HEK293 (cell line): Measurements from ENCODE around the gene EPO.

Source experiments
- GLIS2 ChIP-seq: fragments of 450-650 bp; formaldehyde crosslinking; IDR thresholded peaks from 2 replicates; pipeline ENCODE4 v1.5.1; 2016; ENCODE audit warnings: missing biosample characterization, missing genetic modification characterization
- SCRT2 ChIP-seq: fragments of 450-650 bp; formaldehyde crosslinking; IDR thresholded peaks from 2 replicates; pipeline ENCODE4 v1.5.1; 2016; ENCODE audit warnings: missing biosample characterization, missing genetic modification characterization
- TRIM28 ChIP-seq: IDR thresholded peaks from 2 replicates; pipeline ENCODE4 v1.6.1; 2011; ENCODE audit warnings: low read length, control low read depth, borderline replicate concordance
- ZBTB17 ChIP-seq: fragments of 450-650 bp; formaldehyde crosslinking; IDR thresholded peaks from 2 replicates; pipeline ENCODE4 v1.5.1; 2016; ENCODE audit warnings: missing biosample characterization, missing genetic modification characterization
- ZNF112 ChIP-seq: fragments of 450-650 bp; formaldehyde crosslinking; IDR thresholded peaks from 2 replicates; pipeline ENCODE4 v1.5.0; 2017; ENCODE audit warnings: missing biosample characterization, missing genetic modification characterization
- ZNF121 ChIP-seq: fragments of 450-650 bp; formaldehyde crosslinking; IDR thresholded peaks from 2 replicates; pipeline ENCODE4 v1.5.1; 2016; ENCODE audit warnings: missing biosample characterization, missing genetic modification characterization
- ZNF138 ChIP-seq: fragments of 450-650 bp; formaldehyde crosslinking; IDR thresholded peaks from 2 replicates; pipeline ENCODE4 v1.5.1; 2016; ENCODE audit warnings: missing biosample characterization, missing genetic modification characterization, borderline replicate concordance
- ZNF239 ChIP-seq: fragments of 450-650 bp; formaldehyde crosslinking; IDR thresholded peaks from 2 replicates; pipeline ENCODE4 v1.5.1; 2016; ENCODE audit warnings: missing biosample characterization, missing genetic modification characterization
- ZNF311 ChIP-seq: fragments of 450-650 bp; formaldehyde crosslinking; IDR thresholded peaks from 2 replicates; pipeline ENCODE4 v1.5.1; 2017; ENCODE audit warnings: missing biosample characterization, missing genetic modification characterization, borderline replicate concordance
- ZNF350 ChIP-seq: fragments of 450-650 bp; formaldehyde crosslinking; IDR thresholded peaks from 2 replicates; pipeline ENCODE4 v1.5.0; 2017; ENCODE audit warnings: missing biosample characterization, mild to moderate bottlenecking, missing genetic modification characterization
- ZNF354C ChIP-seq: fragments of 450-650 bp; formaldehyde crosslinking; IDR thresholded peaks from 2 replicates; pipeline ENCODE4 v1.5.1; 2016; ENCODE audit warnings: missing biosample characterization, missing genetic modification characterization, low read depth, borderline replicate concordance
- ZNF416 ChIP-seq: fragments of 450-650 bp; formaldehyde crosslinking; IDR thresholded peaks from 2 replicates; pipeline ENCODE4 v1.5.1; 2016; ENCODE audit warnings: missing biosample characterization, missing genetic modification characterization
- ZNF48 ChIP-seq: fragments of 450-650 bp; formaldehyde crosslinking; IDR thresholded peaks from 2 replicates; pipeline ENCODE4 v1.5.1; 2016; ENCODE audit warnings: missing biosample characterization, missing genetic modification characterization
- ZNF510 ChIP-seq: fragments of 450-650 bp; formaldehyde crosslinking; IDR thresholded peaks from 2 replicates; pipeline ENCODE4 v1.5.1; 2018; ENCODE audit warnings: mild to moderate bottlenecking, missing genetic modification characterization, missing biosample characterization; ENCODE audit not compliant: insufficient replicate concordance
- ZNF585B ChIP-seq: fragments of 450-650 bp; formaldehyde crosslinking; IDR thresholded peaks from 2 replicates; pipeline ENCODE4 v1.5.1; 2016; ENCODE audit warnings: missing biosample characterization, missing genetic modification characterization
- ZNF600 ChIP-seq: fragments of 450-650 bp; formaldehyde crosslinking; IDR thresholded peaks from 2 replicates; pipeline ENCODE4 v1.5.1; 2016; ENCODE audit warnings: missing biosample characterization, missing genetic modification characterization
- ZNF610 ChIP-seq: fragments of 450-650 bp; formaldehyde crosslinking; IDR thresholded peaks from 2 replicates; pipeline ENCODE4 v1.5.1; 2016; ENCODE audit warnings: missing biosample characterization, missing genetic modification characterization, borderline replicate concordance
- ZNF621 ChIP-seq: fragments of 450-650 bp; formaldehyde crosslinking; IDR thresholded peaks from 2 replicates; pipeline ENCODE4 v1.5.1; 2017; ENCODE audit warnings: missing biosample characterization, missing genetic modification characterization
- ZNF776 ChIP-seq: fragments of 450-650 bp; formaldehyde crosslinking; IDR thresholded peaks from 2 replicates; pipeline ENCODE4 v1.5.0; 2017; ENCODE audit warnings: missing biosample characterization, missing genetic modification characterization, borderline replicate concordance
- ZNF792 ChIP-seq: fragments of 450-650 bp; formaldehyde crosslinking; IDR thresholded peaks from 2 replicates; pipeline ENCODE4 v1.5.1; 2016; ENCODE audit warnings: missing biosample characterization, missing genetic modification characterization
- ZNF843 ChIP-seq: fragments of 450-650 bp; formaldehyde crosslinking; IDR thresholded peaks from 2 replicates; pipeline ENCODE4 v1.5.1; 2016; ENCODE audit warnings: missing biosample characterization, missing genetic modification characterization
- ZSCAN23 ChIP-seq: fragments of 450-650 bp; formaldehyde crosslinking; IDR thresholded peaks from 2 replicates; pipeline ENCODE4 v1.5.1; 2016; ENCODE audit warnings: missing biosample characterization, missing genetic modification characterization
- TF ChIP-seq, protein P1 (sequence below): IDR thresholded peaks from 2 replicates; pipeline ENCODE4 v1.6.1; 2011; ENCODE audit warnings: mild to moderate bottlenecking, low read depth, low read length, borderline replicate concordance
- TF ChIP-seq, protein P2 (sequence below): fragments of 450-650 bp; formaldehyde crosslinking; IDR thresholded peaks from 2 replicates; pipeline ENCODE4 v1.5.1; 2016; ENCODE audit warnings: missing biosample characterization, missing genetic modification characterization, borderline replicate concordance
- TF ChIP-seq, protein P3 (sequence below): fragments of 450-650 bp; formaldehyde crosslinking; IDR thresholded peaks from 2 replicates; pipeline ENCODE4 v1.5.1; 2016; ENCODE audit warnings: missing biosample characterization, missing genetic modification characterization
- TF ChIP-seq, protein P4 (sequence below): fragments of 450-650 bp; formaldehyde crosslinking; IDR thresholded peaks from 2 replicates; pipeline ENCODE4 v1.5.1; 2016; ENCODE audit warnings: missing biosample characterization, missing genetic modification characterization
- TF ChIP-seq, protein P5 (sequence below): fragments of 450-650 bp; formaldehyde crosslinking; IDR thresholded peaks from 2 replicates; pipeline ENCODE4; 2016; ENCODE audit warnings: missing biosample characterization, missing genetic modification characterization
- TF ChIP-seq, protein P6 (sequence below): fragments of 450-650 bp; formaldehyde crosslinking; IDR thresholded peaks from 2 replicates; pipeline ENCODE4 v1.5.1; 2016; ENCODE audit warnings: missing biosample characterization, missing genetic modification characterization
- TF ChIP-seq, protein P7 (sequence below): fragments of 450-650 bp; formaldehyde crosslinking; IDR thresholded peaks from 2 replicates; pipeline ENCODE4 v1.5.1; 2016; ENCODE audit warnings: missing biosample characterization, missing genetic modification characterization, borderline replicate concordance

EPO gene

DNA sequence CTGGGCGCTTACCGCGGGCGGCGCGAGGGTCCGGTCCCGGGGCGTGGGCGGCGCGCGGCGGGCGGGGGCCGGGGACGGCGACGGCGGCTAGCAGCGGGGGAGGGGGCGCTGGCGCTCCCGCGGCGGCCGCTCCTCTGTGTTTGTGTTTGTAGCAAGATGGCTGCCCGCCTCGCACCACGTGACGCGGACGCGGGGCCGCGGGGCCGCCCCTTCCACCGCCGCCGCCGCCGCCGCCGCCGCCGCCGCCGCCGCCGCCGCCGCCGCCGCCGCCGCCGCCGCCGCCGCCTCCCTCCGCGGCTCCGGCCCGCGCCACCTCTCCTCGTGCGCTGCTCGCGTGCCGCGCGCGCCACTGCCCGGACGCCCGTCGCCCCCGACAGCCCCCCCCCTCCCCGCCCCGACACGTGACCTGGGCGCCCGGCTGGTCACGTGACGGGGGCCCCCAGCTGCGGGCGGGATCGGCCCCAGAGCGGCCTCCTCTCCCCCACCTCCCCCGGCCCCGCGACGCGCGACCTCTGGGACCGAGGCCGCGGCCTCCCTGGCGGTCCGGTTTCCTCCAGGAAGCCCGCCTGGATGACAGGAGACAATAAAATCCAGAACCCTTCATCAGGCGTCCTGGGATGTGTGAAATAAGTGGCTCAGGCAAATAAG, 26.0 kb upstream of the EPO start, which contains the start of gene GIGYF1 (continued):
- TF ChIP-seq SCRT2 (tag by site-specific recombination) (no peak), ZNF112 (no peak), ZSCAN23 (tag by site-specific recombination) (no peak), ZNF600 (no peak), ZNF792 (tag by site-specific recombination) (no peak), ZNF416 (no peak), ZBTB17 (tag by site-specific recombination) (no peak), ZNF621 (tag by site-specific recombination) (no peak), GLIS2 (tag by site-specific recombination) (peak; percentile 68; the same call in 1 of the 2 replicates), ZNF311 (tag by site-specific recombination) (no peak), ZNF510 (tag by site-specific recombination) (no peak), ZNF776 (tag by site-specific recombination) (no peak), ZNF585B (tag by site-specific recombination) (no peak), ZNF239 (no peak), ZNF350 (tag by site-specific recombination) (no peak), ZNF138 (tag by site-specific recombination) (no peak), TRIM28 (no peak), ZNF610 (no peak), ZNF843 (tag by site-specific recombination) (no peak), ZNF121 (tag by site-specific recombination) (no peak), ZNF354C (tag by site-specific recombination) (no peak), ZNF48 (tag by site-specific recombination) (no peak)
- TF ChIP-seq, protein P1, sequence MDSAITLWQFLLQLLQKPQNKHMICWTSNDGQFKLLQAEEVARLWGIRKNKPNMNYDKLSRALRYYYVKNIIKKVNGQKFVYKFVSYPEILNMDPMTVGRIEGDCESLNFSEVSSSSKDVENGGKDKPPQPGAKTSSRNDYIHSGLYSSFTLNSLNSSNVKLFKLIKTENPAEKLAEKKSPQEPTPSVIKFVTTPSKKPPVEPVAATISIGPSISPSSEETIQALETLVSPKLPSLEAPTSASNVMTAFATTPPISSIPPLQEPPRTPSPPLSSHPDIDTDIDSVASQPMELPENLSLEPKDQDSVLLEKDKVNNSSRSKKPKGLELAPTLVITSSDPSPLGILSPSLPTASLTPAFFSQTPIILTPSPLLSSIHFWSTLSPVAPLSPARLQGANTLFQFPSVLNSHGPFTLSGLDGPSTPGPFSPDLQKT = no peak
- TF ChIP-seq, protein P2, sequence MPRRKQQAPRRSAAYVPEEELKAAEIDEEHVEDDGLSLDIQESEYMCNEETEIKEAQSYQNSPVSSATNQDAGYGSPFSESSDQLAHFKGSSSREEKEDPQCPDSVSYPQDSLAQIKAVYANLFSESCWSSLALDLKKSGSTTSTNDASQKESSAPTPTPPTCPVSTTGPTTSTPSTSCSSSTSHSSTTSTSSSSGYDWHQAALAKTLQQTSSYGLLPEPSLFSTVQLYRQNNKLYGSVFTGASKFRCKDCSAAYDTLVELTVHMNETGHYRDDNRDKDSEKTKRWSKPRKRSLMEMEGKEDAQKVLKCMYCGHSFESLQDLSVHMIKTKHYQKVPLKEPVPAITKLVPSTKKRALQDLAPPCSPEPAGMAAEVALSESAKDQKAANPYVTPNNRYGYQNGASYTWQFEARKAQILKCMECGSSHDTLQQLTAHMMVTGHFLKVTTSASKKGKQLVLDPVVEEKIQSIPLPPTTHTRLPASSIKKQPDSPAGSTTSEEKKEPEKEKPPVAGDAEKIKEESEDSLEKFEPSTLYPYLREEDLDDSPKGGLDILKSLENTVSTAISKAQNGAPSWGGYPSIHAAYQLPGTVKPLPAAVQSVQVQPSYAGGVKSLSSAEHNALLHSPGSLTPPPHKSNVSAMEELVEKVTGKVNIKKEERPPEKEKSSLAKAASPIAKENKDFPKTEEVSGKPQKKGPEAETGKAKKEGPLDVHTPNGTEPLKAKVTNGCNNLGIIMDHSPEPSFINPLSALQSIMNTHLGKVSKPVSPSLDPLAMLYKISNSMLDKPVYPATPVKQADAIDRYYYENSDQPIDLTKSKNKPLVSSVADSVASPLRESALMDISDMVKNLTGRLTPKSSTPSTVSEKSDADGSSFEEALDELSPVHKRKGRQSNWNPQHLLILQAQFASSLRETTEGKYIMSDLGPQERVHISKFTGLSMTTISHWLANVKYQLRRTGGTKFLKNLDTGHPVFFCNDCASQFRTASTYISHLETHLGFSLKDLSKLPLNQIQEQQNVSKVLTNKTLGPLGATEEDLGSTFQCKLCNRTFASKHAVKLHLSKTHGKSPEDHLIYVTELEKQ (tag by site-specific recombination) = no peak
- TF ChIP-seq, protein P3, sequence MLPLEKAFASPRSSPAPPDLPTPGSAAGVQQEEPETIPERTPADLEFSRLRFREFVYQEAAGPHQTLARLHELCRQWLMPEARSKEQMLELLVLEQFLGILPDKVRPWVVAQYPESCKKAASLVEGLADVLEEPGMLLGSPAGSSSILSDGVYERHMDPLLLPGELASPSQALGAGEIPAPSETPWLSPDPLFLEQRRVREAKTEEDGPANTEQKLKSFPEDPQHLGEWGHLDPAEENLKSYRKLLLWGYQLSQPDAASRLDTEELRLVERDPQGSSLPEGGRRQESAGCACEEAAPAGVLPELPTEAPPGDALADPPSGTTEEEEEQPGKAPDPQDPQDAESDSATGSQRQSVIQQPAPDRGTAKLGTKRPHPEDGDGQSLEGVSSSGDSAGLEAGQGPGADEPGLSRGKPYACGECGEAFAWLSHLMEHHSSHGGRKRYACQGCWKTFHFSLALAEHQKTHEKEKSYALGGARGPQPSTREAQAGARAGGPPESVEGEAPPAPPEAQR (tag by site-specific recombination) = no peak
- TF ChIP-seq, protein P4, sequence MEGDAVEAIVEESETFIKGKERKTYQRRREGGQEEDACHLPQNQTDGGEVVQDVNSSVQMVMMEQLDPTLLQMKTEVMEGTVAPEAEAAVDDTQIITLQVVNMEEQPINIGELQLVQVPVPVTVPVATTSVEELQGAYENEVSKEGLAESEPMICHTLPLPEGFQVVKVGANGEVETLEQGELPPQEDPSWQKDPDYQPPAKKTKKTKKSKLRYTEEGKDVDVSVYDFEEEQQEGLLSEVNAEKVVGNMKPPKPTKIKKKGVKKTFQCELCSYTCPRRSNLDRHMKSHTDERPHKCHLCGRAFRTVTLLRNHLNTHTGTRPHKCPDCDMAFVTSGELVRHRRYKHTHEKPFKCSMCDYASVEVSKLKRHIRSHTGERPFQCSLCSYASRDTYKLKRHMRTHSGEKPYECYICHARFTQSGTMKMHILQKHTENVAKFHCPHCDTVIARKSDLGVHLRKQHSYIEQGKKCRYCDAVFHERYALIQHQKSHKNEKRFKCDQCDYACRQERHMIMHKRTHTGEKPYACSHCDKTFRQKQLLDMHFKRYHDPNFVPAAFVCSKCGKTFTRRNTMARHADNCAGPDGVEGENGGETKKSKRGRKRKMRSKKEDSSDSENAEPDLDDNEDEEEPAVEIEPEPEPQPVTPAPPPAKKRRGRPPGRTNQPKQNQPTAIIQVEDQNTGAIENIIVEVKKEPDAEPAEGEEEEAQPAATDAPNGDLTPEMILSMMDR (tag by site-specific recombination) = no peak
- TF ChIP-seq, protein P5, sequence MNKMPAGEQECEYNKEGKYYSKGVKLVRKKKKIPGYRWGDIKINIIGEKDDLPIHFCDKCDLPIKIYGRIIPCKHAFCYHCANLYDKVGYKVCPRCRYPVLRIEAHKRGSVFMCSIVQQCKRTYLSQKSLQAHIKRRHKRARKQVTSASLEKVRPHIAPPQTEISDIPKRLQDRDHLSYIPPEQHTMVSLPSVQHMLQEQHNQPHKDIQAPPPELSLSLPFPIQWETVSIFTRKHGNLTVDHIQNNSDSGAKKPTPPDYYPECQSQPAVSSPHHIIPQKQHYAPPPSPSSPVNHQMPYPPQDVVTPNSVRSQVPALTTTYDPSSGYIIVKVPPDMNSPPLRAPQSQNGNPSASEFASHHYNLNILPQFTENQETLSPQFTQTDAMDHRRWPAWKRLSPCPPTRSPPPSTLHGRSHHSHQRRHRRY (tag by site-specific recombination) = no peak
- TF ChIP-seq, protein P6, sequence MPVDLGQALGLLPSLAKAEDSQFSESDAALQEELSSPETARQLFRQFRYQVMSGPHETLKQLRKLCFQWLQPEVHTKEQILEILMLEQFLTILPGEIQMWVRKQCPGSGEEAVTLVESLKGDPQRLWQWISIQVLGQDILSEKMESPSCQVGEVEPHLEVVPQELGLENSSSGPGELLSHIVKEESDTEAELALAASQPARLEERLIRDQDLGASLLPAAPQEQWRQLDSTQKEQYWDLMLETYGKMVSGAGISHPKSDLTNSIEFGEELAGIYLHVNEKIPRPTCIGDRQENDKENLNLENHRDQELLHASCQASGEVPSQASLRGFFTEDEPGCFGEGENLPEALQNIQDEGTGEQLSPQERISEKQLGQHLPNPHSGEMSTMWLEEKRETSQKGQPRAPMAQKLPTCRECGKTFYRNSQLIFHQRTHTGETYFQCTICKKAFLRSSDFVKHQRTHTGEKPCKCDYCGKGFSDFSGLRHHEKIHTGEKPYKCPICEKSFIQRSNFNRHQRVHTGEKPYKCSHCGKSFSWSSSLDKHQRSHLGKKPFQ (tag by site-specific recombination) = no peak
- TF ChIP-seq, protein P7, sequence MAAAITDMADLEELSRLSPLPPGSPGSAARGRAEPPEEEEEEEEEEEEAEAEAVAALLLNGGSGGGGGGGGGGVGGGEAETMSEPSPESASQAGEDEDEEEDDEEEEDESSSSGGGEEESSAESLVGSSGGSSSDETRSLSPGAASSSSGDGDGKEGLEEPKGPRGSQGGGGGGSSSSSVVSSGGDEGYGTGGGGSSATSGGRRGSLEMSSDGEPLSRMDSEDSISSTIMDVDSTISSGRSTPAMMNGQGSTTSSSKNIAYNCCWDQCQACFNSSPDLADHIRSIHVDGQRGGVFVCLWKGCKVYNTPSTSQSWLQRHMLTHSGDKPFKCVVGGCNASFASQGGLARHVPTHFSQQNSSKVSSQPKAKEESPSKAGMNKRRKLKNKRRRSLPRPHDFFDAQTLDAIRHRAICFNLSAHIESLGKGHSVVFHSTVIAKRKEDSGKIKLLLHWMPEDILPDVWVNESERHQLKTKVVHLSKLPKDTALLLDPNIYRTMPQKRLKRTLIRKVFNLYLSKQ (tag by site-specific recombination) = no peak
